Caco-2 (cell line): ENCODE data around the gene CARD14. TPM values are rescaled to one million over a fixed set of nuclear protein-coding genes. Genes with fewer than 3 reads are reported as not detected.

Source experiments
- BruUV-seq: library from RNA; stranded (reverse); fragments of 400-500 nt; replicated peaks from 2 replicates; lab custom pipeline; 2021; lab: Mats Ljungman, UMichigan
- CTCF ChIA-PET: fragments of 300-600 bp; sonication (Branson Sonifier 250); formaldehyde crosslinking; loops from one replicate; lab custom pipeline; 2022; ENCODE audit warnings: antibody characterized with exemption; lab: Charles Lee
- POLR2A ChIA-PET: fragments of 300-600 bp; sonication (Branson Sonifier 250); formaldehyde crosslinking; loops from one replicate; lab custom pipeline; 2022; ENCODE audit warnings: antibody characterized with exemption; lab: Charles Lee
- DNase-seq, 2 experiments: peaks; one replicate each; pipeline versions ENCODE4 v3.0.0 to v3.0.0-alpha.2; 2020 to 2022
- H3K27me3 ChIP-seq: replicated peaks from 2 replicates; pipeline ENCODE4 v1.6.0; 2011; ENCODE audit warnings: low read length; ENCODE audit not compliant: control insufficient read depth, insufficient read depth
- H3K36me3 ChIP-seq: 2 replicates; pipeline ENCODE4 v1.5.1; 2011; ENCODE audit warnings: low read length; ENCODE audit not compliant: control insufficient read depth, insufficient read depth
- H3K4me1 ChIP-seq: fragments of 250-450 bp; sonication (Bioruptor Pico); 2 replicates; pipeline ENCODE4 v1.5.1; 2020; ENCODE audit warnings: mild to moderate bottlenecking
- H3K4me3 ChIP-seq: 2 replicates; pipeline ENCODE4 v1.5.1; 2011; ENCODE audit warnings: low read depth, mild to moderate bottlenecking, control low read depth, low read length
- H3K9me3 ChIP-seq: fragments of 250-450 bp; sonication (Bioruptor Pico); 2 replicates; pipeline ENCODE4 v1.5.1; 2020; ENCODE audit warnings: mild to moderate bottlenecking, moderate library complexity
- H3K27ac Mint-ChIP-seq: one replicate; pipeline ENCODE4 v1.8.0; 2022; ENCODE audit warnings: mixed read lengths; ENCODE audit not compliant: unreplicated experiment
- H3K27me3 Mint-ChIP-seq: one replicate; pipeline ENCODE4 v1.8.0; 2022; ENCODE audit warnings: mixed read lengths; ENCODE audit not compliant: insufficient read depth, unreplicated experiment
- H3K36me3 Mint-ChIP-seq: one replicate; pipeline ENCODE4 v1.8.0; 2022; ENCODE audit warnings: mild to moderate bottlenecking, mixed read lengths; ENCODE audit not compliant: insufficient read depth, unreplicated experiment
- H3K4me1 Mint-ChIP-seq: one replicate; pipeline ENCODE4 v1.8.0; 2022; ENCODE audit warnings: low read depth, mixed read lengths; ENCODE audit not compliant: unreplicated experiment
- H3K4me3 Mint-ChIP-seq: one replicate; pipeline ENCODE4 v1.8.0; 2022; ENCODE audit warnings: mild to moderate bottlenecking, moderate library complexity, mixed read lengths; ENCODE audit not compliant: unreplicated experiment
- H3K9me3 Mint-ChIP-seq: one replicate; pipeline ENCODE4 v1.8.0; 2022; ENCODE audit warnings: mixed read lengths; ENCODE audit not compliant: unreplicated experiment
- intact Hi-C: fragments of 100-400 bp; cut with micrococcal nuclease; formaldehyde crosslinking; loops from one replicate; pipeline ENCODE4 v1.10.0; 2022; ENCODE audit not compliant: unreplicated experiment
- total RNA-seq: library from RNA; stranded (reverse); gene quantifications from 2 replicates; pipeline ENCODE4 v1.2.3, GENCODE V29; 2022
- TF ChIP-seq, protein P1 (sequence below), 2 experiments: fragments of 200-600 bp in 1 of 2; IDR thresholded peaks; 1 replicate in 1 of 2; 2 replicates in 1 of 2; pipeline versions ENCODE4 v1.5.1 to v1.8.0; 2011 to 2022; ENCODE audit warnings: antibody characterized with exemption in 1 of 2, control low read depth in 1 of 2, inconsistent platforms in 1 of 2, low read depth in 1 of 2, low read length in 1 of 2, mild to moderate bottlenecking in 1 of 2, moderate library complexity in 1 of 2; ENCODE audit not compliant: insufficient read depth in 1 of 2, severe bottlenecking in 1 of 2, unreplicated experiment in 1 of 2

The CARD14 gene
- total RNA-seq, 1 experiment from 2014 or later = 1.3 TPM

DNA sequence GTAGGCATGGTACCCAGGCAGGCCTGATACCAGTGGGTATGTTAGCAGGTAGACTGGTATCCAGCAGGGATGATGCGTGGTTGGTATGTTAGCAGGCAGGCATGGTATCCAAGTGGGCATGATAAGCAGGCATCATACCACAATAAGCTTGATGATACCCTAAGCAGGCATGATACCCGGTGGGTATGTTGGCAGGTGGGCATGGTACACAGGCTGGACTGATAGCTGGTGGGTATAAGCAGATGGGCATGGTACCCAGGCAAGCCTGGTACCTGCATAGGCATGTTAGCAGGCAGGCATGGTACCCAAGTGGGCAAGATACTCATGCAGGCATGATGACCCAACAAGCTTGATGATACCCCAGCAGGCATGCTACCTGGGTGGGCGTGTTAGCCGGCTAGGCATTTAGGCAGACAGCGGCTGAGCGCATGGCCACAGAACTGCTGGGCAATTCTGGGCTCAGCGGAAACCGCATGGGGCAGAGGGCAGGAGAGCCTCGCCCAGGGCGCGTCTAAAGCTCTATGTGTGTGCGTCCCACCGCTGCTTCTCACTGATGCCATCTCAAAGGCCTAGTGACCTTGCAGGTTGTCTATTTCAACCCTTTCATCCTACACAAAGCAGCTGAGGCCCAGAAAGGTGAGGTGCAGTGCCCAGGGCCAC, 48.0 kb downstream of the CARD14 start:
- BruUV-seq = no TSS peak
- Histone ChIP-seq H3K4me1 (0 out of 2 replicates have a peak, but pooled peaks cover 6% of the 10 kb centered on the region), H3K36me3 (peaks cover 3% of the 10 kb centered on the region), H3K9me3 (no peaks in the 10 kb centered on the region), H3K4me3 (no peak overlapping the region), H3K27me3 (no peaks in the 10 kb centered on the region)
- Mint-ChIP-seq H3K36me3 (peaks cover 31% of the 10 kb centered on the region), H3K27ac (no peak overlapping the region), H3K27me3 (no peaks in the 10 kb centered on the region), H3K4me3 (no peak overlapping the region), H3K4me1 (no peaks in the 10 kb centered on the region), H3K9me3 (no peaks in the 10 kb centered on the region)
- TF ChIP-seq, protein P1, sequence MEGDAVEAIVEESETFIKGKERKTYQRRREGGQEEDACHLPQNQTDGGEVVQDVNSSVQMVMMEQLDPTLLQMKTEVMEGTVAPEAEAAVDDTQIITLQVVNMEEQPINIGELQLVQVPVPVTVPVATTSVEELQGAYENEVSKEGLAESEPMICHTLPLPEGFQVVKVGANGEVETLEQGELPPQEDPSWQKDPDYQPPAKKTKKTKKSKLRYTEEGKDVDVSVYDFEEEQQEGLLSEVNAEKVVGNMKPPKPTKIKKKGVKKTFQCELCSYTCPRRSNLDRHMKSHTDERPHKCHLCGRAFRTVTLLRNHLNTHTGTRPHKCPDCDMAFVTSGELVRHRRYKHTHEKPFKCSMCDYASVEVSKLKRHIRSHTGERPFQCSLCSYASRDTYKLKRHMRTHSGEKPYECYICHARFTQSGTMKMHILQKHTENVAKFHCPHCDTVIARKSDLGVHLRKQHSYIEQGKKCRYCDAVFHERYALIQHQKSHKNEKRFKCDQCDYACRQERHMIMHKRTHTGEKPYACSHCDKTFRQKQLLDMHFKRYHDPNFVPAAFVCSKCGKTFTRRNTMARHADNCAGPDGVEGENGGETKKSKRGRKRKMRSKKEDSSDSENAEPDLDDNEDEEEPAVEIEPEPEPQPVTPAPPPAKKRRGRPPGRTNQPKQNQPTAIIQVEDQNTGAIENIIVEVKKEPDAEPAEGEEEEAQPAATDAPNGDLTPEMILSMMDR (IDR thresholded peaks at IDR 0.05; ENCODE audit: insufficient read depth in 1 of 2, low read depth in 1 of 2, low read length in 1 of 2, severe bottlenecking in 1 of 2, unreplicated experiment in 1 of 2) = no peak
- intact Hi-C loops = no loop called here
- DNase-seq = no peak
- POLR2A ChIA-PET = no interaction called here
- CTCF ChIA-PET = no interaction called here

DNA sequence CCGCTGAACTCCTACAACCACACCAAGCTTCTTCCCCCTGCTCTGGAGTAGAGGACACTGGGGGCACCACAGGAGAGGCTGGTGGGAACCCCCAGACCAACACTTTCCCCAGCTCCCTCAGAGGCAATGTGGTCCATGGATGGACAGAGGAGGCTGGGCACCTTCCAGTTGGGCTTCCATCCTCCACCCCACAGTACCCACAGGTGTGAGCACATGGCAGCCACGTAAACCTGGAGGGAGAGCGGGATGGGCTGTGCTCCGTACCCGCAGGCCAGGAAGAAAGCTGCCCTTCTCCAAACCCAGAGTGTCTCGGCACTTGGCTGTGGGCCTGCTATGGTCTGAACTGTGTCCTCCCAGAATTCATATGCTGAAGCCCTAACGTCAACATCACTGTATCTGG, 48.6 kb downstream of the CARD14 start:
- BruUV-seq = no TSS peak
- ChIA-PET CTCF (no interaction called here), POLR2A (no interaction called here)
- TF ChIP-seq, protein P1 (IDR thresholded peaks at IDR 0.05; ENCODE audit: insufficient read depth in 1 of 2, low read depth in 1 of 2, low read length in 1 of 2, severe bottlenecking in 1 of 2, unreplicated experiment in 1 of 2) = no peak
- peaks cover 31% of the 10 kb centered on the region for H3K36me3 Mint-ChIP-seq
- intact Hi-C loops = no loop called here
- H3K4me3 Mint-ChIP-seq = peak overlapping the region; percentile 96
- H3K27me3 Mint-ChIP-seq = no peaks in the 10 kb centered on the region
- H3K9me3 Mint-ChIP-seq = no peaks in the 10 kb centered on the region
- H3K27ac Mint-ChIP-seq = no peak overlapping the region
- Histone ChIP-seq H3K4me3 (no peak overlapping the region), H3K4me1 (0 out of 2 replicates have a peak, but pooled peaks cover 6% of the 10 kb centered on the region), H3K36me3 (peaks cover 3% of the 10 kb centered on the region), H3K27me3 (no peaks in the 10 kb centered on the region), H3K9me3 (no peaks in the 10 kb centered on the region)
- DNase-seq = no peak
- no peaks in the 10 kb centered on the region for H3K4me1 Mint-ChIP-seq

DNA sequence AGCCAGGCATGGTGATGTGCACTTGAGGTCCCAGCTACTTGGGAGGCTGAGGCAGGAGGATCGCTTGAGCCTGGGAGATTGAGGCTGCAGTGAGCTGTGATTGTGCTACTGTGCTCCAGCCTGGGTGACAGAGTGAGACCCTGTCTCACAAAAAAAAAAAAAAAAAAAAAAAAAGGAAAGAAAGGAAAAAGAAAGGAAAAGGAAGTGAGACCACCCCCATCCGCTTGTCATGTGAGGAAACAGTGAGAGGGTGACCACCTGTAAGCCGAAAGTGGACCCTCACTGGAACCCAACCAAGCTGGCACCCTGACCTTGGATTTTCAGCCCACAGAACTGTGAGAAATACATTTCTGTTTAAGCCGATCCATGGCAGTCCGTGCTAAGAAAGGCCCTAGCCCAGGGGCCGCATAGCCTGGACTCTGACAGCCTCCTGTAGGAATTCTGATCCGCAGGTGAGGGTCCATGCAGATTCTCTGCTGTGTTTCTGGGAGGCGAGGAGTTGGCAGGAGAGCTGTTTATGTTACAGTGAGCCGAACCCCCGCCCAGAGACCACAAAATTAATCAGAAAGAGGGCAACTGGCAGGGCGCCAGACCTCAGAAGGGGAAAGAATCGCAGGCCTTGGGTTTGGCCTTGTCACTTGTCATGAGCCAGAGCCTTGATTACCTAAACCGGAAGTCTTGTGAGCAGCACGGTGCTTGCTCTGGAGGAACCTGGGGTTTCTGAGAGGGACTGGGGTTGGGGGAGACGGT, 49.4 kb downstream of the CARD14 start:
- DNase-seq = no peak
- no TSS peak for BruUV-seq
- Histone ChIP-seq H3K27me3 (no peaks in the 10 kb centered on the region), H3K4me1 (0 out of 2 replicates have a peak, but pooled peaks cover 6% of the 10 kb centered on the region), H3K9me3 (no peaks in the 10 kb centered on the region), H3K36me3 (peaks cover 3% of the 10 kb centered on the region), H3K4me3 (peak overlapping the region; percentile 82)
- H3K27me3 Mint-ChIP-seq = no peaks in the 10 kb centered on the region
- H3K4me3 Mint-ChIP-seq = peak overlapping the region; percentile 96
- TF ChIP-seq, protein P1 (IDR thresholded peaks at IDR 0.05; ENCODE audit: insufficient read depth in 1 of 2, low read depth in 1 of 2, low read length in 1 of 2, severe bottlenecking in 1 of 2, unreplicated experiment in 1 of 2) = no peak
- intact Hi-C loops = no loop called here
- H3K9me3 Mint-ChIP-seq = no peaks in the 10 kb centered on the region
- peak overlapping the region; percentile 88 for H3K27ac Mint-ChIP-seq
- peaks cover 34% of the 10 kb centered on the region for H3K36me3 Mint-ChIP-seq
- peaks cover 5% of the 10 kb centered on the region for H3K4me1 Mint-ChIP-seq
- ChIA-PET CTCF (interaction anchor here (1.0 kb wide), 1 partner anchor 95 kb away, joined by 3 read pairs; no protein-coding TSS in a partner anchor), POLR2A (no interaction called here)
